GM13976 (cell line): ENCODE data around the gene HS6ST2.

Experiments used
- DNase-seq: peaks from one replicate; pipeline ENCODE4 v3.0.0; 2012; ENCODE audit warnings: low spot score
- CTCF ChIP-seq: IDR thresholded peaks from 2 replicates; pipeline ENCODE4 v1.5.1; 2012; ENCODE audit warnings: borderline replicate concordance, mild to moderate bottlenecking; ENCODE audit not compliant: insufficient read depth; ENCODE audit errors: extremely low read depth, missing control alignments, control extremely low read depth
- in situ Hi-C: fragments of 300-500 bp; cut with MboI; formaldehyde crosslinking; loops from one replicate; pipeline ENCODE4 v1.12.0; 2022; ENCODE audit warnings: low sequenced_read_pairs, mixed read lengths, inconsistent platforms; ENCODE audit not compliant: unreplicated experiment

The HS6ST2 gene

GRCh38 chrX:132594129-132594528 is 364.3 kb downstream of the HS6ST2 start:
- in situ Hi-C loops: loop anchor here (10.0 kb wide), 1 partner anchor 299 kb away; no protein-coding TSS in a partner anchor
- DNase-seq: no peak
- TF ChIP-seq CTCF: no peak

GRCh38 chrX:132592880-132593279 is 365.5 kb downstream of the HS6ST2 start:
- TF ChIP-seq CTCF: peak; percentile 14
- in situ Hi-C loops: loop anchor here (10.0 kb wide), 1 partner anchor 298 kb away; no protein-coding TSS in a partner anchor
- no peak for DNase-seq

GRCh38 chrX:132591719-132592275 is 366.6 kb downstream of the HS6ST2 start:
- no peak for TF ChIP-seq CTCF
- no peak for DNase-seq
- in situ Hi-C loops: loop anchor here (10.0 kb wide), 1 partner anchor 297 kb away; no protein-coding TSS in a partner anchor

- no peak for DNase-seq
- in situ Hi-C loops: loop anchor here (10.0 kb wide), 1 partner anchor 296 kb away; no protein-coding TSS in a partner anchor
- no peak for TF ChIP-seq CTCF
Measured at GRCh38 chrX:132590350-132591026, 367.9 kb downstream of the HS6ST2 start.

- in situ Hi-C loops: no loop called here
- no peak for TF ChIP-seq CTCF
- no peak for DNase-seq
Measured at GRCh38 chrX:132584936-132585335, 373.5 kb downstream of the HS6ST2 start.

GRCh38 chrX:132576939-132577338 is 381.5 kb downstream of the HS6ST2 start:
- TF ChIP-seq CTCF: no peak
- DNase-seq: no peak
- in situ Hi-C loops: no loop called here
